Measurements from ENCODE around the gene ZNF808.
"Not testable (repeated sequence)": the region's sequence is repeated elsewhere in the genome, so short reads cannot be mapped to it uniquely, and the experiment has no call there.

ZNF808 gene

GRCh38 chr19:52536448-52536800 is 9.0 kb downstream of the ZNF808 start:
- DNase-seq, result no peak

GRCh38 chr19:52538815-52539214 is 11.3 kb downstream of the ZNF808 start:
- DNase-seq, result peak; percentile 71

GRCh38 chr19:52541176-52541575 is 13.7 kb downstream of the ZNF808 start:
- DNase-seq, result not testable (repeated sequence)

GRCh38 chr19:52541608-52542007 is 14.1 kb downstream of the ZNF808 start:
- no peak for DNase-seq

- DNase-seq, result not testable (repeated sequence)
Observed at GRCh38 chr19:52542541-52542940, 15.1 kb downstream of the ZNF808 start.

GRCh38 chr19:52542984-52543664 is 15.7 kb downstream of the ZNF808 start:
- peak; percentile 86 for DNase-seq

- no peak for DNase-seq
Observed at GRCh38 chr19:52554216-52554971, 26.9 kb downstream of the ZNF808 start.

- DNase-seq, result no peak
Observed at GRCh38 chr19:52557231-52557995, 29.9 kb downstream of the ZNF808 start.

GRCh38 chr19:52558732-52559445 is 31.4 kb downstream of the ZNF808 start:
- not testable (repeated sequence) for DNase-seq

- DNase-seq, result not testable (repeated sequence)
Observed at GRCh38 chr19:52561611-52562010, 34.1 kb downstream of the ZNF808 start.

- no peak for DNase-seq
Observed at GRCh38 chr19:52566121-52566520, 38.7 kb downstream of the ZNF808 start.

- DNase-seq, result no peak
Observed at GRCh38 chr19:52566588-52566987, 39.1 kb downstream of the ZNF808 start.

GRCh38 chr19:52567921-52568320 is 40.5 kb downstream of the ZNF808 start:
- no peak for DNase-seq

GRCh38 chr19:52569638-52569999 is 42.2 kb downstream of the ZNF808 start:
- not testable (repeated sequence) for DNase-seq

GRCh38 chr19:52570000-52570861 is 42.8 kb downstream of the ZNF808 start, which contains the start of gene ZNF701:
TSS of gene ZNF701 (plus strand) at chr19:52570287. CDS start at chr19:52574148, 3,861 bp downstream.
- peak; percentile 86 for DNase-seq

GRCh38 chr19:52584736-52585440 is 57.4 kb downstream of the ZNF808 start:
- DNase-seq, result no peak

GRCh38 chr19:52585604-52586003 is 58.1 kb downstream of the ZNF808 start:
- DNase-seq, result no peak

- DNase-seq, result no peak
Observed at GRCh38 chr19:52590728-52591127, 63.3 kb downstream of the ZNF808 start.

GRCh38 chr19:52592301-52592700 is 64.8 kb downstream of the ZNF808 start:
- DNase-seq, result no peak

GRCh38 chr19:52593441-52593840 is 66.0 kb downstream of the ZNF808 start:
- not testable (repeated sequence) for DNase-seq

- no peak for DNase-seq
Observed at GRCh38 chr19:52599241-52599640, 71.8 kb downstream of the ZNF808 start.

Data from MV-4-11 (cell line).